Lower leg skin (tissue), 4 donors: Measurements from ENCODE around the gene IFITM1. TPM values are rescaled to one million over a fixed set of nuclear protein-coding genes. Genes with fewer than 3 reads are reported as not detected.

ENCODE experiments used
- DNase-seq, 2 donors: peaks; one replicate each; pipeline ENCODE4 v3.0.0-alpha.2; 2019; ENCODE audit warnings: low spot score in 2 of 2
- H3K4me3 ChIP-seq: fragments of 200-600 bp; sonication (generic); 2 replicates; pipeline ENCODE4 v1.5.1; 2017; ENCODE audit warnings: mild to moderate bottlenecking, low read depth; ENCODE audit not compliant: poor library complexity, severe bottlenecking
- POLR2A ChIP-seq, 2 donors: fragments of 450-650 bp; IDR thresholded peaks; one replicate each; pipeline ENCODE4 v1.6.1; 2016 to 2017; ENCODE audit warnings: antibody characterized with exemption in 2 of 2, mild to moderate bottlenecking in 1 of 2, moderate library complexity in 1 of 2
- WGBS, 2 donors: methylation state at CpG; one replicate each; pipeline ENCODE4 v1.1.5; 2018; 5-methylcytosine and 5-hydroxymethylcytosine counted together
- intact Hi-C: fragments of 100-400 bp; cut with DNase I; formaldehyde crosslinking; loops from one replicate; pipeline ENCODE4 v1.15.0; 2023; ENCODE audit warnings: low total_unique reads
- total RNA-seq, 4 donors: library from RNA; depleted of rRNA; stranded (reverse); fragments of >200 nt; gene quantifications; one replicate each; pipeline ENCODE4 v1.1.0, GENCODE V29; 2016
- TF ChIP-seq, protein P1 (sequence below), 3 donors: fragments of 450-650 bp; IDR thresholded peaks; one replicate each; pipeline ENCODE4 v1.5.1; 2016; ENCODE audit warnings: antibody characterized with exemption in 3 of 3, mild to moderate bottlenecking in 3 of 3, moderate library complexity in 2 of 3

Gene IFITM1
- total RNA-seq, 4 donors from 2014 or later: 44.2 to 114 (median 65.4) TPM

DNA sequence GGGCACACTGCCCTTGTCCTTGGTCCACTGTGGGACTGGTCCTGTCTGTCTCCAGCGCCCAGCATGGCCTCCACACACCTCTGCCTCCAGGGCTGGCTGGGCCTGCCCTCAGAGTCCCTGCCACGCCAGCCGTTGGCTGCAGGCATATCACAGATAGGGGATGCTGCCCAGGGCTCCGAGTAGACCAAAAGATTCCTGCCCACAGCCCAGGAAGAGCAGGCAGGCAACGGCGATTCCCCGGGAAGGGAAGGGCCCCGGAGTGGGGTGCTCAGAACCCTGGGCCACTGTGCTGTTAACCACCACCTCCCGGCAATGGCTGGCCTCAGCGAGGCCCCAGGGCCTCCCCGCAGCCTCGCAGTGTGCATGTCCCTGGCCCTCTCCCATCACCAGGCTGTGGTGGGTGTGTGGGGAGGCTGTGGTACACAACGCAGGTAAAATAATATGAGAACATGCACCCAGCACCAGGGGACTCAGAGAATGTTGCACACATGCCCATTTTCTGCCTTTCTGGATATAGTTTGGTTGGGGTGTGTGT is 16.7 kb upstream of the IFITM1 start:
- WGBS, 2 donors: 62 to 83% methylated on average over 3 to 13 of the region's 13 CpGs
- no peak overlapping the region for H3K4me3 ChIP-seq
- DNase-seq: peak in 1 of 2 donors; percentile 82
- intact Hi-C loops: no loop called here
- TF ChIP-seq, protein P1, sequence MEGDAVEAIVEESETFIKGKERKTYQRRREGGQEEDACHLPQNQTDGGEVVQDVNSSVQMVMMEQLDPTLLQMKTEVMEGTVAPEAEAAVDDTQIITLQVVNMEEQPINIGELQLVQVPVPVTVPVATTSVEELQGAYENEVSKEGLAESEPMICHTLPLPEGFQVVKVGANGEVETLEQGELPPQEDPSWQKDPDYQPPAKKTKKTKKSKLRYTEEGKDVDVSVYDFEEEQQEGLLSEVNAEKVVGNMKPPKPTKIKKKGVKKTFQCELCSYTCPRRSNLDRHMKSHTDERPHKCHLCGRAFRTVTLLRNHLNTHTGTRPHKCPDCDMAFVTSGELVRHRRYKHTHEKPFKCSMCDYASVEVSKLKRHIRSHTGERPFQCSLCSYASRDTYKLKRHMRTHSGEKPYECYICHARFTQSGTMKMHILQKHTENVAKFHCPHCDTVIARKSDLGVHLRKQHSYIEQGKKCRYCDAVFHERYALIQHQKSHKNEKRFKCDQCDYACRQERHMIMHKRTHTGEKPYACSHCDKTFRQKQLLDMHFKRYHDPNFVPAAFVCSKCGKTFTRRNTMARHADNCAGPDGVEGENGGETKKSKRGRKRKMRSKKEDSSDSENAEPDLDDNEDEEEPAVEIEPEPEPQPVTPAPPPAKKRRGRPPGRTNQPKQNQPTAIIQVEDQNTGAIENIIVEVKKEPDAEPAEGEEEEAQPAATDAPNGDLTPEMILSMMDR (IDR thresholded peaks at IDR 0.05): no peak
- TF ChIP-seq POLR2A (IDR thresholded peaks at IDR 0.05): no peak

DNA sequence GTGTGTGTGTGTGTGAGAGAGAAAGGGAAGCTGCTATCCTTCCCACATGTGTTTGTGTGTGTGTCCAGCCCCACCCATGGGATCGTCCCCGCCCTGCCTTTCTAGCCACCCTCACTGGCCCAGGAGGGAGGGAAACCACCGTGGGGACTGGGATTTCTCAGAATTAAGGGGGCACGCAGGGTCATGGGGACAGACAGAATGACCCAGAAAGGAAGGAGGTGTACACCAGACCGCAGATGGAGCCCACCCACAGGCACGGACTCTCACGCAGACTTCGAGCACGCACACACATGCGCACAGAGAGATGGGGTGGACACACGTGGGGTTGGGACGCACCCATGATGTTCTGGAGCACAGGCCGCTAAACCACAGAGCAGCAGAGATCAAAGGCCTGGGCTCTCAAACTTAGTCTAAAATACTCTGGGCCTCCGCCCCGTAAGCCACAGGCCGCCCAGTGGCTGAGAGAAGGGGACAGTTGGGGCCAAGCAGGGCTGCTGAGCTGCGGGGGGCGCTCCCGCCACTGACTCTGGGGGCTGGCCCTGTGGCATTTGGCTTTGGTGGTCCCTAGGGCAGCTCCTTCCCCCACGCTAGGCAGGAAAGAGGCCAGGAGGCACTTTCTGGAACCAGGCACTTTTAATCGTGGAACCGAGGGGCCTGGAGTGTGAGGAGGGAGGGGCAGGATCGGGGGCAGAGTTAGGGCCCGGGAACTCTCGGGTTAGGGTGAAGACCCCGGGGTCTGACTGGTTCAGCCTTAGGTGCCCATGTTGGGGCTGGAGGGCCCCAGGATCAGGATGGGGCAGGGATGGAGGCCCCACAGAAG is 16.0 kb upstream of the IFITM1 start:
- no peak for TF ChIP-seq POLR2A (IDR thresholded peaks at IDR 0.05)
- TF ChIP-seq, protein P1 (IDR thresholded peaks at IDR 0.05): no peak
- H3K4me3 ChIP-seq: no peak overlapping the region
- intact Hi-C loops: no loop called here
- peak in 1 of 2 donors; percentile 92 for DNase-seq
- 39 to 50% methylated on average over 26 of the region's 26 CpGs for WGBS, 2 donors

DNA sequence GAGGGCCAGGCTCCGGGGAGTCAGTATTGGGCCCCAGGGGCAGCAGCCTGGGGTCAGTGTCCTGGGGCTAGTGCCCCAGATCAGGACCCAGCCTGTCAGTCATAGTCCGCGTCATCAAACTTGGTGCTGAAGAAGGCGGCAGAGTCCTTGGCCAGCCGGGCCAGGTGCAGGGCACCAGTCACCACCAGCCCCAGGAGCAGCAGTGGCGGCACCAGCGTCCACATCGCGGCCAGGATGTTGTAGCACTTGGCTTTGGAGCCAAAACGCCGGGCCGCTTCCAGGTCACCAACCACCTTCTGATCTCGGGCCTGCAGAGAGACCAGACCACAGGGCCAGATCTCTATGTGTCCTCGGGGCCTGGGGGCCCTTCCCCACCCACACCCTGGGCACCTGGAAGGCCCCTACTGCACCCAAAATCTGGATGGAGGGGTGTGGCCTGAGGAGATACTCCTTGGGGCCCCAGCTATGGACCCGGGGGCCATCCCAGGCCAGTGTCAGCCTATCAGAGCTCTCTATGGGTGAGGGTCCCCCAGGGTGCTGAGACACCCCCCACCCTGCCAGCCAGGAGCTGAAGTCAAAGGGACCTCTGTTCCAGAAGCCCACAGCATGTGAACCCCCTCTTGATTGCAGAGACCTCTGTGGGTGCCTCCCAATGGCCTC is 15.3 kb upstream of the IFITM1 start:
- intact Hi-C loops: no loop called here
- TF ChIP-seq POLR2A (IDR thresholded peaks at IDR 0.05): no peak
- TF ChIP-seq, protein P1 (IDR thresholded peaks at IDR 0.05): no peak
- H3K4me3 ChIP-seq: no peak overlapping the region
- DNase-seq: peak in 1 of 2 donors; percentile 87
- WGBS, 2 donors: 69 to 72% methylated on average over 11 to 12 of the region's 15 CpGs

DNA sequence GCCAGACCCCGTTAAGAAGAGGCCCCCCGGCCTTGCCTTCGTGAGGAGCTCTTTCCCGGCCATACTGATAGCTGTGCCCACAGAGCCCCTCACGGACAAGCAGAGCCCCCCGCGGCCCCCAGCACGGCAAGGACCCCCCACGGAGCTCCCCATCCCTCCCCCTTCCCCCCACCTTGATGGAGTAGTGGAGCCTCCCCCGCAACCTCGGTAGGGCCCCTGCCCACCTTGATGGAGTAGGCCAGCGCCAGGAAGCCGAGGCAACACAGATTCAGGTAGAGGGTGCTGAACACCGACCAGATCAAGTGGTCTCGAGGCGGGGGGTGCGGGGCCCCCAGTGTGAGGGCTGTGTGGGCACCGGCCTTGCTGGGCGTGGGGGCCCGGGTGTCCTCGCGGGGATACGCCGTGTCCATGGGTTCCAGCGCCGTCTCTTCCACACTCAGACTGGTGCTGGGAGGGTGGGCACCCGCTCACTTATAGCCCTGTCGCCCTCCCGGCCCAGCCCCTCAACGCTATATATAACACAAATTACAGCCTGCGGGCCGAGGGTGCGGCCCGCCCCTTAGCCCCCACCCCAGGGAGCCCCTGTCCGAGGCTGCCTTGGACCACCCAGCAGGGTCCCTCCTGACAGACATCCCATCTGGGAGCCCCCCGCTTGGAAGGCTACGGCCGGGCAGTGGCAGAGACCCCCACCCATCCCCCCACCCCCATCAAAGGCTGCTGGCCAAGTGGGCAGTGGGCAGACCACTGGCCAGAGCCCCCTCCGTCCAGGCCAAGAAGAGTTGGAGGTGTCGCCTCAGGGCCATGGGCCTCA is 14.6 kb upstream of the IFITM1 start, which contains the start of gene IFITM5:
IFITM5 (minus strand) TSS at position 446 of the 811 bp plus-strand sequence; CDS start at position 410, 36 bp downstream.
- peak in 1 of 2 donors; percentile 75 for DNase-seq
- TF ChIP-seq, protein P1 (IDR thresholded peaks at IDR 0.05): no peak
- no peak for TF ChIP-seq POLR2A (IDR thresholded peaks at IDR 0.05)
- no peak within 1 kb of the TSS for H3K4me3 ChIP-seq
- WGBS, 2 donors: 56 to 67% methylated on average over 24 to 32 of the region's 40 CpGs
- intact Hi-C loops: no loop called here

DNA sequence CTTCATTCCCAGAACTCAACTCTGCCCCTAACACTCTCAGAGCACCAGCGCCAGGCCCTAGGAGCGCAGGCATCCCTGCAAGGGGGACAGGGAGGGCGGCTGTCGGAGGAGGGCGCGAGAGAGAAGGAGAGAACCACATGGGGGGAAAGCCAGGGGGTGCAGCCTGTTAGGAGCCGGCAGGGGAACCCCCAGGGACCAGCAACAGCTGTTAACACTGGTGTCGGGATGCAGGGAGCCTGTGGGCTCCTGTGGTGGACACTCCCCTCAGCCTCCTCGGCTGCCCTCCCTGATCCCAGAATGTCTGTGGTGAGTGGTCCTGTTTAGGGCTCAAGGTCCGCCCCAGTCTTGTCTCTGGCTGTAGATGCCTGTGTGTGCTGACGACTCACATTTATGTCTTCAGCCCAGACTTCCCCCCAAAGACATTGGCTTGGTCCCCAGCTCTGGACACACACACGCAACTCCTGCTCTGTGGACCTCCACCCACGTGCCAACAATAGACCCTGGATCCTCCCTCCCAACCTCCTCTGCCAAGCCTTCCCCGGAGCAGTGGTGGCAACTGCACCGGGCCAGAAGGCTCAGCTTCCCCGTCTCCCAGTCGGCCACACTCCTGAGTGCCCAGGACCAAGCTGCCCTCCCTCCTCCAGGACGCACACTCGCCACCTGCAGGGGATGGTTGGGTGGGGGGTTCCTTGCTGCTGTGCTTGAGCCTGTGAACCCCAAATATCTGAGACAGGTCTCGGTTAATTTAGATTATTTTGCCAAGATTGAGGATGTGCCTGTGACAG is 13.7 kb upstream of the IFITM1 start:
- DNase-seq: no peak
- intact Hi-C loops: loop anchor here (10.0 kb wide), 1 partner anchor 55 kb away; no protein-coding TSS in a partner anchor
- H3K4me3 ChIP-seq: no peak overlapping the region
- TF ChIP-seq, protein P1 (IDR thresholded peaks at IDR 0.05): no peak
- TF ChIP-seq POLR2A (IDR thresholded peaks at IDR 0.05): no peak
- 26 to 31% methylated on average over 20 of the region's 20 CpGs for WGBS, 2 donors
